Right lobe of liver (tissue), 6 donors: ENCODE measurements around the gene TANGO2. TPM values are rescaled to one million over a fixed set of nuclear protein-coding genes. Genes with fewer than 3 reads are reported as not detected.

Experiments used
- ATAC-seq, 4 donors: fragments of 200-7000 bp; cut with Tn5 transposase; one replicate each; pipeline ENCODE4 v1.9.1; 2020; ENCODE audit warnings: mild to moderate bottlenecking in 4 of 4, moderate library complexity in 4 of 4
- DNase-seq, 3 donors: peaks; one replicate each; pipeline ENCODE4 v3.0.0-alpha.2; 2020
- H3K27ac ChIP-seq, 3 donors: fragments of 200-600 bp; one replicate each; pipeline ENCODE4 v1.8.0; 2022
- H3K27me3 ChIP-seq, 2 donors: fragments of 200-600 bp; one replicate each; pipeline ENCODE4 v1.8.0; 2022
- H3K36me3 ChIP-seq, 4 donors: fragments of 200-600 bp; sonication (generic) in 1 of 4; one replicate each; pipeline versions ENCODE4 v1.5.1 to v1.8.0; 2017 to 2022; ENCODE audit warnings: control low read depth in 1 of 4
- H3K4me1 ChIP-seq, 4 donors: fragments of 200-600 bp; sonication (generic) in 1 of 4; one replicate each; pipeline versions ENCODE4 v1.5.1 to v1.8.0; 2017 to 2022; ENCODE audit warnings: control low read depth in 1 of 4
- H3K4me3 ChIP-seq, 3 donors: fragments of 200-600 bp; one replicate each; pipeline ENCODE4 v1.8.0; 2022
- H3K9me3 ChIP-seq, 4 donors: fragments of 200-600 bp; sonication (generic) in 1 of 4; one replicate each; pipeline versions ENCODE4 v1.5.1 to v1.8.0; 2017 to 2022; ENCODE audit warnings: control low read depth in 1 of 4
- CTCF ChIP-seq, 4 donors: fragments of 200-600 bp in 3 of 4; fragments of 450-650 bp in 1 of 4; IDR thresholded peaks; one replicate each; pipeline versions ENCODE4 v1.5.1 to v1.8.0; 2016 to 2022; ENCODE audit warnings: antibody characterized with exemption in 4 of 4, mild to moderate bottlenecking in 2 of 4
- POLR2A ChIP-seq: fragments of 450-650 bp; IDR thresholded peaks from one replicate; pipeline ENCODE4 v1.6.1; 2017; ENCODE audit warnings: antibody characterized with exemption, mild to moderate bottlenecking
- whole genome bisulfite sequencing: methylation state at CpG from one replicate; pipeline ENCODE4 v1.1.6; 2018; ENCODE audit warnings: low coverage, low lambda C conversion rate; ENCODE audit not compliant: insufficient coverage; ENCODE audit errors: missing lambda C conversion rate; 5-methylcytosine and 5-hydroxymethylcytosine counted together
- intact Hi-C, 2 donors: fragments of 100-400 bp; cut with DNase I; formaldehyde crosslinking; loops; one replicate each; pipeline versions ENCODE4 v1.11.2 to v1.14.1; 2022
- total RNA-seq, 6 experiments: library from RNA; depleted of rRNA in 2 of 6; stranded (reverse); fragments of >200 nt in 2 of 6; fragmentation: NEBNext Ultra II Directional in 3 of 6; extraction: Animal tissue kit (Norgen Biotek cat#: 25700) in 3 of 6; gene quantifications; one replicate each; pipeline versions ENCODE4 v1.1.0 to v1.2.4, GENCODE V29; 2016 to 2023
- donor health status: DM: no; HTN: yes; CAD: no.
- donor health status: DM: no; HTN: no; CAD: no.
- donor health status: DM: no; HTN: no; CAD: no.
- donor health status: DM: no; HTN: yes; CAD: no.
- donor health status: DM: no; HTN: yes; CAD: no.

Gene TANGO2
- total RNA-seq, 6 experiments from 2014 or later: 11.0 to 27.0 (median 15.5) TPM

- Histone ChIP-seq H3K4me3 (no peak overlapping the region), H3K36me3 (peaks cover 6 to 78% (median 31%) of the 10 kb centered on the region in 4 donors), H3K9me3 (no peaks in the 10 kb centered on the region), H3K27ac (no peak overlapping the region), H3K4me1 (peaks cover 0 to 10% (median 4%) of the 10 kb centered on the region in 4 donors), H3K27me3 (no peaks in the 10 kb centered on the region)
- WGBS: 92% methylated on average over 6 of the region's 12 CpGs
- ATAC-seq (no peak), DNase-seq (peak in 2 of 3 donors; percentile 9 to 31)
- intact Hi-C loops: no loop called here
- TF ChIP-seq POLR2A (no peak), CTCF (IDR thresholded peaks at IDR 0.05) (no peak)
Observed at GRCh38 chr22:20108757-20109230, 87.9 kb downstream of the TANGO2 start.

- ATAC-seq: peak in 2 of 4 donors; percentile 2 to 3
- 72% methylated on average over 4 of the region's 23 CpGs for whole genome bisulfite sequencing
- no peak overlapping the region for H3K27ac ChIP-seq
Observed at GRCh38 chr22:20109411-20110358, 88.8 kb downstream of the TANGO2 start.

GRCh38 chr22:20110359-20110985, 89.6 kb downstream of the TANGO2 start:
- Histone ChIP-seq H3K9me3 (no peaks in the 10 kb centered on the region), H3K4me3 (no peak overlapping the region), H3K27ac (no peak overlapping the region), H3K36me3 (peaks cover 6 to 85% (median 31%) of the 10 kb centered on the region in 4 donors), H3K27me3 (no peaks in the 10 kb centered on the region), H3K4me1 (peaks cover 0 to 2% (median under 1%) of the 10 kb centered on the region in 4 donors)
- WGBS: 88% methylated on average over 6 of the region's 9 CpGs
- no peak for ATAC-seq
- DNase-seq: peak in 1 of 3 donors; percentile 11
- intact Hi-C loops: loop anchor here (10.0 kb wide), 1 partner anchor 136 kb away; no protein-coding TSS in a partner anchor
- TF ChIP-seq POLR2A (no peak), CTCF (IDR thresholded peaks at IDR 0.05) (no peak)

More at GRCh38 chr22:20109411-20110358, 88.8 kb downstream of the TANGO2 start:
- TF ChIP-seq POLR2A (no peak), CTCF (IDR thresholded peaks at IDR 0.05) (no peak)
- intact Hi-C loops: loop anchor here (10.0 kb wide), 1 partner anchor 135 kb away; no protein-coding TSS in a partner anchor
- Histone ChIP-seq H3K4me3 (no peak overlapping the region), H3K36me3 (peaks cover 6 to 87% (median 31%) of the 10 kb centered on the region in 4 donors), H3K4me1 (peaks cover 0 to 8% (median 3%) of the 10 kb centered on the region in 4 donors), H3K27me3 (no peaks in the 10 kb centered on the region), H3K9me3 (no peaks in the 10 kb centered on the region)
- DNase-seq: peak in 2 of 3 donors; percentile 25 to 58

GRCh38 chr22:20111045-20111688, 90.3 kb downstream of the TANGO2 start:
- Histone ChIP-seq H3K4me1 (peaks cover 0 to 8% (median 4%) of the 10 kb centered on the region in 4 donors), H3K36me3 (peaks cover 4 to 79% (median 30%) of the 10 kb centered on the region in 4 donors), H3K9me3 (no peaks in the 10 kb centered on the region), H3K4me3 (no peak overlapping the region), H3K27me3 (no peaks in the 10 kb centered on the region), H3K27ac (no peak overlapping the region)
- peak in 3 of 4 donors; percentile 28 to 36 (median 33) for TF ChIP-seq CTCF (IDR thresholded peaks at IDR 0.05)
- no peak for TF ChIP-seq POLR2A
- intact Hi-C loops: loop anchor here (10.0 kb wide), 1 partner anchor 136 kb away; no protein-coding TSS in a partner anchor
- whole genome bisulfite sequencing: 44% methylated on average over 9 of the region's 14 CpGs
- DNase-seq: peak in 2 of 3 donors; percentile 24 to 38
- peak; percentile 11 to 41 (median 29) for ATAC-seq
